NCI-H2081 (cell line): ENCODE results near the gene EIF3L.

ENCODE experiments used
- DNase-seq, 2 experiments: peaks; one replicate each; lab custom pipeline; 2025; lab: John Stamatoyannopoulos, UW

EIF3L gene

DNA sequence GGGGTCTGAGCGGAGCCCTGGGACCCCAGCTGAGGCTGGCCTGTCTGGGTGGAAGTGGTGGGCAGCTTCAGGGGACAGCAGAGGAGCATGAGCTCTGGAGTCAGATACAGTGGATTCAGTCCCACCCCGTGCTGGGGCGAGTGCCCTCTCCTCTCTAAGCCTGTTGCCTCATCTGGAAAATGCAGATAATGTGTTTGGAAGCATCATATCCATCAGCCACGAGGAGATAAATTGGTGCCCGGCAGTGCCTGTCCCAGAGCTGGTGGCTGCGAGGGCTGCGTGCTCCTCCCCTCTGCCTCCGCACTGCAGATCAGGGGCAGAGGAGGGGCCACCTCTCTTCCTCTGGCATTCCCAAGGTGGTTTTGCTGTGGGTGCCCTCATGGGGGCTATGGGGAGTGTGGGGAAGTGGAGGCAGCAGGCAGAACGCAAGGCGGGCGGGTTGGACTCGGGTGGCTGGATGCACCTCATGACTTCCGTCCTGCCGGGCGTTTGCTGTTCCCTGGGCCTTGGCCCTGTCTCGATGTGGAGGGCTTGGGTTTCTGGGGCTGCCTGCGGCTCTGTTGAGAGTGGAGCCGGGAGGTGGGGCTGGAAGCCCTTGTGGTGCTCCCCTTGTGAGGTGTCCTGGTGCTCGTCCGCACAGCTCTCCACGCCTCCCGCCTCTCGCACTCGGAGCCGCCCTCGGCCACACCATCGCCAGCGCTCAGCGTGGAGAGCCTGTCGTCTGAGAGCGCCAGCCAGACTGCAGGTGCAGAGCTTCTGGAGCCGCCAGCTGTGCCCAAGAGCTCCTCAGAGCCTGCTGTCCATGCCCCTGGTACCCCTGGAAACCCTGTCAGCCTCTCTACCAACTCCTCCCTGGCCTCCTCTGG lies 77.8 kb downstream of the EIF3L start:
- no peak for DNase-seq

DNA sequence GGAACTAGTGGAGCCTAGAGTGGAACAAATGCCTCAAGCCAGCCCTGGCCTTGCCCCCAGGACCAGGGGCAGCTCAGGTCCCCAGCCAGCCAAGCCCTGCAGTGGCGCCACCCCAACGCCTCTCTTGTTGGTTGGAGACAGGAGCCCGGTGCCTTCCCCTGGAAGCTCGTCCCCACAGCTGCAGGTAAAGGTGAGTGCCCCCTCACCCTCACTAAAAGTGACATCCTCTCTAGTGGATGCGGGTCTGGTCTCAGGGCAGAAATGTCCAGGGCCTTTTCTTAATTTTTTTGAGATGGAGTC lies 78.4 kb downstream of the EIF3L start:
- DNase-seq: no peak

DNA sequence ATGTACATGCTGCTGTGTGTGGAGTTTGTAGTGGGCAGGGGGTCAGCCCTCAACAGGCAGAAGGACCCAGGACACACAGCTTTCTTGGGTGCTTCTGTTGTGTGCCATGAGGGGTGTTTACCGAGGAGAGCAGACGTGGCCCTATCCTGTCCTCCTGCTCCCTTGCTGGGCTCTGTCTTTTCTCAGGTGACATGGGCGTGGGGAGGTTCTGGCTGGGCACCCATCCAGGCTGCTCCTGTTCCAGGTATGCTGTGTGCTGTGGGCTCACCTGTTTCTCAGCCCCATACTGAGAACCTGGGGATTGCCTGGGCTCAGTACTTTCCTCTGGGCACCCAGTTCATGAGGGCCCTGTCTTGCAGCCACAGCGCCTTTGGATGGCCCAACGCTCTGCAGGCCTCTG lies 80.2 kb downstream of the EIF3L start:
- no peak for DNase-seq

DNA sequence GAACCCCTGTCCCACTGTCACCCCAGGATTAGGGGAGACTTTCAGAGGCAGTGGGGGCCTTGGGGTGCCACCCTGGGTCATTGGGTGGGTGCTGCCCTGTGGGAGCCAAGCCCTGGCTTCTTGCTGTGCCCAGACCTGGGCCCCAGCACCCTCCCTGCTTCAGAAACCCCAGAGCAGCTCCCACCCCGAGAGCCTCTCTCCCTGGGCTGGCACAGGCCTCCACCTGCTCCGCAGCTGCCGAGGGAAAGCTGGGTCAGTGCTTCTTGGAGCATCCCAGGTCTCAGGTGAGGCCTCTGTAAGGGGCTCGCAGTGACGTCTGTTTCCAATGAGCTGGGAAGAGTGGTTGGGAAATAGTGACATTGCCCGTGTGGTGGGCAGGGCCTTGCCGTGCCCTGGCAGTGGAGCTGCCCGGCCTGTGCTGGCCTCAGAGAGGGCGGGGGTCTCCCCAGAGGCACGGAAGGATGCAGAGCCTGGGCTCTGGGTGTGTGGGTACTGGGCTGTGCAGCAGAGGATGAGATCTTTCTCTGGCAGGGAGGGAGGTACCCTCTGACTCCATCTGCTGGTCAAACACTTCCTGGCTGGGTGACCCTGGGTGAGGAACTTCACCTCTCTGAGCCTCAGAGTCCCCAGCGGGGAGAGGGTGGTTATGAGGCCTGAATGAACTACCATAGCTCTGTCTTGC lies 81.2 kb downstream of the EIF3L start:
- DNase-seq: no peak

DNA sequence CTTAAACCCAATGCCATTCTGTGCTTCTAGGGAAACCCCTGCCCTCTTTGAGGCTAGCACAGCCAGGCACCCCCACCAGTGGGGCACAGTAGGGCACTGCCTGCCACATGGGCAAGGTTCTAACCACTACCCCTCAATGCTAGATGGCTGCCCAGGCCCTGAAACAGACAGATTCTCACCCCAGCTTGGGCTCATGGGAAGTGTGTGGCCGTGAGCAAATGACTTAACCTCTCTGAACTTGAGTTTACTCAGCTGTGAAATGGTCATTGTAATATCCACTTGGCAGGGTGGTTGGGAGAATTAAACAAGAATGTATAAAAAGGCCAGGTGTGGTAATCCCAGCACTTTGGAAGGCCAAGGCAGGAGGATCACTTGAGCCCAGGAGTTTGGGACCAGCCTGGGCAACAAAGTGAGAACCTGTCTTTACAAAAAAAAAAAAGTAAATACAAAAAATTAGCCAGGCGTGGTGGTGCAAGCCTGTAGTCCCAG lies 81.8 kb downstream of the EIF3L start:
- no peak for DNase-seq

DNA sequence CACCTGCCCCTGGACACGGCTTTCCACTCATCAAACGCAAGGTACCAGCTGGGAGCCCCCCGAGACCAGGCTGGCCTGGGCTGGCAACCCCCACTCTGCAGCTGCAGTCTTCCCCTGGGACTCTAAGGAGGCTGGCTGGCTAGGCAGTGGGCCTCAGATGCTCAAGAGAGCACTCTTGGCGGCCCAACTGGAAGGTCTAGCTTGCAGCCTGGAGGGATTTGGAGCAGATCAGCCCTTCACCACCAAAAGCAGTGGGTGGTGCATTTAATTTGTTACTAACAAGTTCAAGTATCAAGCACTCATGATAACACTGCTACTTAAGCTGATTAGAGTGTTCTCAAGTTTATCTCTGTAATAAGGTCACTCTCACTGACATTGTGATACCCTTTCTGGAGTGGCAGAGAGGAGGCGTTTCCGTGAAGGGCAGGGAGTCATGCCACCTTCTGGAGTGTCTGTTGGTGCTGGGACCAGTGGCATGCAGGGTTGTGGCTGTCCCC lies 82.7 kb downstream of the EIF3L start:
- no peak for DNase-seq

DNA sequence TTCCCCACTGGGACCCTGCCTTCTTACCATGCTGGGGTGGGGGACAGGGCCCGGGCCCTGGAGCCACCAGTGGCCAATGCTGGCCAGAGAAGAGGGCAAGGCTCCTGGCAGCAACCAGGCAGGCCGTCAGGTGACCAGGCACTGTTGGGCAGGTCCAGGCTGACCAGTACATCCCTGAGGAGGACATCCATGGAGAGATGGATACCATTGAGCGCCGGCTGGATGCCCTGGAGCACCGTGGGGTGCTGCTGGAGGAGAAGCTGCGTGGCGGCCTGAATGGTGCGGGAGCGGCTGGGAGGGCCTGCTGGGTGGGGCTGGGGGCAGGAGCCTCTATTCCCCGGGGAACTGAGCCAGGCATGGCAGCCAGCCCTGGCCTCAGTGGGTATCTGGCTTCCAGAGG lies 83.2 kb downstream of the EIF3L start:
- no peak for DNase-seq

DNA sequence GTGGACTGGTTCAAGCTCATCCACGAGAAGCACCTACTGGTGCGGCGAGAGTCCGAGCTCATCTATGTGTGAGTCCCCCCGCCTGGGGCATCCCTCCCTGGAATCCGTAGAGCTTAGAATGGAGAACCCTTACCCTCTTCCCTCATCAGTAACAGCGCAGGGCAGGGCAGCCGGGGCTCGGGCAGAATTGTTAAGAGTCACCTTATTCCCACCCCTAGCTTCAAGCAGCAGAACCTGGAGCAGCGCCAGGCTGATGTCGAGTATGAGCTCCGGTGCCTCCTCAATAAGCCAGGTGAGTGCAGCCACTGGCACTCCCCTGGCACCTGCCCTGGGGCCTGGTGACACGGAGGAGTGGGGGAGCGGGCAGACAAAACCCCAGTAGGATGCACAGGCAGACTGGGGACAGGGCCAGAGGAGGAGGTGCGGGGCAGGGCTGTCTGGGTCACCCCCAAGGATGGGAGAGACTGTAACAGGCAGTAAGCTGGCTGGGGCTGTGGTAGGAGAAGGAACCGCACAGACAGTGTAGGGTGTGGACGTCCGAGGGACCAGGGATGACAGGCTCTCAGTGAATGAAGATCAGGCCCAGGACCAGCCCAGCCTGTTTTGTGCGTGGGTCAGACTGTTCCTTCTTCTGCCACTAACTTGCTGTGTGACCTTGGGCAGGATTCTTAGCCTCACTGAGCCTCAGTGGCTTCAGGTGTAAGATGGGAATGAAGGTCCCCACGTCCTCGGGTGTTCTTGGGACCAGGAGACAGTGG lies 83.8 kb downstream of the EIF3L start:
- DNase-seq: no peak

DNA sequence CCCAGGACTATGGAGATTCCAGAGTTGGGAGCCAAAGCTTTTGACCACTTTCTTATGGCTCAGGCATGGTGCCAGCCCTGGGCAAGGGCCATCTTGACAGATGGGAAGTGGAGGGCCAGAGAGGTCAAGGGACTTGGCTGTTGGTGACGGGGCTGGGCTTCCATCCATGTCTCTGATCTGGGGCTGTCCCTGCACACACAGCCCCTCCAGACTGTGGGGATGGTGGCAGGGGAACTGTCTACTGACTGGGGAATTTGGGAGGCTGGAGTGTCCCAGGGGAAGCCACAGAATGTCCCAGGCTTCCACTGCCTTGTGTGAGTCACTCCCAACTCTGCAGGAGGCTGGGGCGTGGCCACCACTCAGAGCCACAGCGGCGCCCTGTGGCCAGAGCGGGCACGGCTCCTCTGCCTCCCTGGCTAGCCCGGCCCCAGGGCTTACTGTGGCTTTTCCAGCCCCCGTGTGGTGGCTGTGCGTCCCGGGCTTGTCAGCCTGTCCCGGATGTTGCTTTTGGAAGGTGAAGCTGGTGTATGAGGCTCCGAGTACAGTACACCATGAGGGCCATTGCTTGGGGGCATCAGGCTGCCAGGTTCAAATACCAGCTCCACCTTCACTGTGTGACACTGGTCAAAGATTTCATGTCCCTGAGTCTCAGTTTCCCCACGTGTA lies 84.6 kb downstream of the EIF3L start:
- peak; percentile 50 to 58 for DNase-seq
